ENCODE data around the gene MYH14.
A peak's percentile ranks its signal among the peaks of the same experiment; 100 is the strongest.

MYH14 gene

DNA sequence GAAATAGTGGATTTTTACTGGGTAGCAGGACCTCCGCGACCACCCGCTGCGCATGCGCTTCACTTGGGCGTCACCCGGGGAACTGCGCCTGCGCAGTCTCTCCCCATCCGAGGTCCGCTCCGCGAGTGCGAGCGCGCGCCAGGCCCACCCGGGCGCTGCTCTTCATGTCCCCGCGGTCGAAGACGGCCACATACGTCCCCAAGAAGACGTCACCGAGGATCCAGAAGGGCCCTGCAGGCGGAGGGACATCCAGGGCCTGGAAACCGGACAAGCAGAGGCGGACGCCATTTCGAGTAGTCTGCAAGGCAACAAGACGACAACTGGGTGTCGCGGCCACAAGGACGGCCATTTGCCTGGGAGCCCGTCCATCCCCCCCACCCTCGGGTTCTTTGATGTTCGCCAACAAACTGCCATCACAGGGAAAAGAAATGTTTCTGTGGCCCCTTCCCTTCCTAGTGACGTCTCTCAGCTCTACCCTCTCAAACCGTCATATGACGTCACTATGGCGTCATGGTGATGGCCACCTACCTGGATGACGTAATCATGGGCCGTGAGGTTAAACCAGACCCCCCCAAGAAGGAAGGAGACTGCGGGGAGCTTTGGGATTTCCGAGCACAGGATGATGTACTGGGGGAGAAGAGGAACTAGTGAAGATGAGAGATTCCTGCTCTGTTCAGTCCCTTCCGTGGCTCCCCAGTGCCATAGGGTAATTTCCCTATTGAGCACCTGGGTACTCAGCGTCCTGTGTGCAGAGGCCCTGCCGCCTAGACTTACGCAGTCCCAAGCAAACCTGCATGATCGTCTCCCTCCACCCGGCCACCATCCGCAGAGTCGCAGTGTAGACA is 155.3 kb downstream of the MYH14 start:
- DNase-seq (ENCODE audit: extremely low read depth in 1 of 2, low read depth in 1 of 2), result peak in 1 of 2 donors; percentile 54

DNA sequence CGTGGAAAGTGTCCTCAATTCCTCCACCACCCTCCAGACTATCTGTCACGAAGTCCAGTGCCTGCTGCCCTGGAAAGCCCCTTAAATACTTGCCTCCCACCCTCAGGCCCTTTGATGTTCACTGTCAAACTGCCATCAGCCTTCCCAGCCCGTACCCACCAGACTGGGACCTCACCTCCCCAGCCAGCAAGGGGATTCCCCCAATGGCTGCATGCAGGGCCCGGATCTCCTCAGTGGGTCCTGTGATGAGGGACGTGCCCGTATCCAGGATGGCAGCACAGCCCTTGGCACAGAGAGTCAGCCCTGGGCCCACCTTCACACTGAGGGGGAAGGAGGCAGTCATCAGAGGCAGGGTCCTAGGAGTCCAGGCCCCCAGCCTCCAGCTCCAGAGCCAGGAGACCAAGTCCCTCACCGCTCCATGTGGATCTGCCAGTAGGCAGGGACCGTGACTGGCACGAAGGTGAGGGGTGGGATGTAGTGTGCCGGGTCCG is 156.0 kb downstream of the MYH14 start:
- DNase-seq (ENCODE audit: extremely low read depth in 1 of 2, low read depth in 1 of 2), result no peak
